GM15510 (cell line): ENCODE data around the gene CALML3.

ENCODE experiments used
- POLR2A ChIP-seq: IDR thresholded peaks from 3 replicates; pipeline ENCODE4 v1.6.1; 2011; ENCODE audit warnings: borderline replicate concordance; ENCODE audit not compliant: insufficient read length; ENCODE audit errors: extremely low read depth

CALML3 gene

GRCh38 chr10:5534880-5535856 lies 10.4 kb downstream of the CALML3 start:
- no peak for TF ChIP-seq POLR2A

- TF ChIP-seq POLR2A = no peak
These were observed 11.8 kb downstream of the CALML3 start for GRCh38 chr10:5536486-5537081.

- TF ChIP-seq POLR2A = no peak
These were observed 12.9 kb downstream of the CALML3 start for GRCh38 chr10:5537684-5538083.

- no peak for TF ChIP-seq POLR2A
These were observed 13.7 kb downstream of the CALML3 start for GRCh38 chr10:5538446-5538845.

GRCh38 chr10:5538892-5539651 lies 14.3 kb downstream of the CALML3 start:
- TF ChIP-seq POLR2A = no peak

DNA sequence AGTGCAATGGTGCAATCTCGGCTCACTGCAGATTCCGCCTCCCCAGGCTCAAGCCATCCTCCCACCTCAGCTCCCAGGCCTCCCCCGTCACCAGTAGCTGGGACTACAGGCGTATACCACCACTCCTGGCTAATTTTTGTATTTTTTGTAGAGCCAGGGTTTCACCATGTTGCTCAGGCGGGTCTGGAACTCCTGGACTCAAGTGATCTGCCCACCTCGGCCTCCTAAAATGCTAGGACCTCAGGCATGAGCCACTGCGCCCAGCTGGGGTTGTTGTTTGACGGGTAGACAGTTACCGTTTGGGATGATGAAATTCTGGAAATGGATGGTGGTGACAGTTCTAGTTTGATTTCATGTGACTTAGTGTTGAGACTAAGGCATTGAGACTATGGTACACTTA lies 15.3 kb downstream of the CALML3 start:
- TF ChIP-seq POLR2A = no peak

- TF ChIP-seq POLR2A = no peak
These were observed 16.1 kb downstream of the CALML3 start for GRCh38 chr10:5540891-5541290.

GRCh38 chr10:5542100-5542499 lies 17.3 kb downstream of the CALML3 start:
- TF ChIP-seq POLR2A = no peak

GRCh38 chr10:5543623-5544022 lies 18.9 kb downstream of the CALML3 start:
- TF ChIP-seq POLR2A = no peak

DNA sequence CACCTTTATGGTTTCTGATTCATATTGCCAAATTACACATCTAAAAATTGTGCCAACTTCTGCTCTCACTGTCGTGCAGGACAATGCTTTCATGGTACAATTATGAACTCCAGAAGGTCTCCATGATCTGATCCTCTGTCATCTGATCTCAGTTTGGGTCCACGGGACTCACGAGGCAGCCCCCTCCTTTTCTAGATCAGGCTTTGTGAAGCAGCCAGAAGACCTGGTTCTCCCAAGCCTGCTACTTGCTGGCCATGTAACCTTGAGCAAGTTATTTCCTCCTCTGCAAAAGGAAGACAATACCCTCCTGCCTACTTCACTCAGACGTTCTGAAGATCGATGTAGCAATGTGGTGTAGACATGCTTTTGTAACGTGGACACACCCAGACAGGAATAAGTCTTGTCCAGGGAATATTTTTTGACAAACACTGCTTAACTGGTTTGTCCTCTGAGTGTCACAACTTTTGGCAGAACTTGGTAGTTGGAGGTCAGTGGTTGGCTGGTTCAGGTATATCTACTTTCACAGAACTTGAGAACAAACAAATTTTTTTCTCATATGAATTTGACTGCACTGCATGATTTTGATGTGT lies 19.6 kb downstream of the CALML3 start:
- no peak for TF ChIP-seq POLR2A

- TF ChIP-seq POLR2A = no peak
These were observed 20.2 kb downstream of the CALML3 start for GRCh38 chr10:5545011-5545410.

- no peak for TF ChIP-seq POLR2A
These were observed 20.6 kb downstream of the CALML3 start for GRCh38 chr10:5545426-5545777.

DNA sequence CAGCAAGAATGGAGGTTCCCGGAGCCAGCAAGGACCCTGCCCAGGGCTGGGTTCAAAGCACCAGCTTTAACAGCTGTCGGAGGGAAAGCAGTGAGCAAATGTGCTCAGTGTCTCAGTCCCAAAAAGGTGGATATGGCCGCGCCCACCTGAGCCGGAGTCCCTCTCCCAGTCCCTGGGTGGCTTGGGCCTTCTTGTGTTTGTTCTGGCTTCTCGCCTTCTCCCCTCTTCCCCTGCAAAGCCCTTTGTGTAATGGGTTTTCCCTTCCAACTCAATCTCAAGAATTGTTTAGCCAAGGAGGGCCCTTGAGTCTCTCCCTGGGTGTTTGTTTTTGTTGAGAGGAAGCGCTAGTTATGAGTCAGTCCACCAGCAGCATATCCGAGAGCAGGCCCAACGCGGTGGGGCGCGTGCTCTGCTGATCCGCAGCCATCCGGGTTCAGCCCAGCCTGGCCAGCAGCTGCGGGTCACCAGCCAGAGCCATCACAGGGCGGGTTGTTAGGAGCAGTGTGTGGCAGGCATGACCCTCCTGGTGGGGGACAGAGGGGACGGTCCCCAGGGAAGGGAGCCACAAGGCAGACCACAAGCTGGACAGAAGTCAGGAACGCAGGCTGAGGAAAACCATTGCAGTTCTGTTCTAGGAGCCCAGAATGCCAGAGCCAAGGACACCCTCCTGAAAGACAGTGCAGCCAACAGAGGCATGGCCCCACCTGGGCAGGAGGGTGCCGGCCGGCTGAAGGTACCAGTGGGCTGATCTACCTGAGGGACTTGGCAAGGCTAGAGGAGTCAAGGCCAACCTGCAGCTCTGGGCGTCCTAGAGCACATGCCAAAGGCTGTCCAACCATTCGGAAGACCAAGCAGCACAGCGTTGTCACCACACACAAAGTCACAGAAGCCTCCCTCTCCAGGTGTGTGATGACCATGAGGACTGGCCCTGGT lies 21.3 kb downstream of the CALML3 start:
- TF ChIP-seq POLR2A = no peak

GRCh38 chr10:5546891-5547680 lies 22.3 kb downstream of the CALML3 start:
- no peak for TF ChIP-seq POLR2A

DNA sequence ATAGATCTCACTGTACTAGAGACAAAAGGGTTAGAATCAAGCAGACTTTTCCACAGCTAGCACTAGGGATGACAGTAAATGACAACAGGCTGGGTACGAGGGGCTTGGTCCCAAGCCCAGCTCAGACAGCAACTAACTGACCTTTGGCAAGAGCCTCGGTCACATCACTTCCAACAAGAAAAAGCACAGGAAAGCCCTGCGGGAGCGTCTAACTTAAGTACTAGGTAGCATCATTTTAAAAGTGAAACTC lies 22.8 kb downstream of the CALML3 start:
- no peak for TF ChIP-seq POLR2A
